Activated naive CD4-positive, alpha-beta T cell treated with anti-CD3 and anti-CD28 coated beads, Interleukin-2, amount 50 U/mL, for 72 hours (primary cell): ENCODE data around the gene ACACA. TPM values are rescaled to one million over a fixed set of nuclear protein-coding genes. Genes with fewer than 3 reads are reported as not detected.
"Not testable (repeated sequence)": the region's sequence is repeated elsewhere in the genome, so short reads cannot be mapped to it uniquely, and the experiment has no call there.

Source experiments
- ATAC-seq, 2 donors: fragments of 150-1000 bp; cut with Tn5 transposase; 2 replicates each; pipeline ENCODE4 v1.10.0; 2021; ENCODE audit warnings: mild to moderate bottlenecking in 2 of 2, moderate library complexity in 2 of 2
- DNase-seq, 2 donors: peaks; one replicate each; pipeline ENCODE4 v3.0.0; 2021 to 2022; ENCODE audit warnings: low spot score in 2 of 2
- H3K27ac Mint-ChIP-seq, 2 donors: one replicate each; pipeline ENCODE4 v1.8.0; 2022; ENCODE audit warnings: mild to moderate bottlenecking in 2 of 2, mixed read lengths in 2 of 2
- H3K36me3 Mint-ChIP-seq, 2 donors: one replicate each; pipeline ENCODE4 v1.8.0; 2022; ENCODE audit warnings: mixed read lengths in 2 of 2
- H3K9me3 Mint-ChIP-seq, 2 donors: one replicate each; pipeline ENCODE4 v1.8.0; 2022; ENCODE audit warnings: mixed read lengths in 2 of 2
- total RNA-seq, 2 donors: library from RNA; stranded (reverse); gene quantifications; one replicate each; pipeline ENCODE4 v1.2.3, GENCODE V29; 2022

The ACACA gene
- total RNA-seq, 2 donors from 2014 or later = 47.6 to 59.9 TPM

- peaks cover 22 to 51% of the 10 kb centered on the region in 2 donors for H3K36me3 Mint-ChIP-seq
- peak overlapping the region; percentile 94 to 98 for H3K27ac Mint-ChIP-seq
- not testable (repeated sequence) for ATAC-seq, DNase-seq, H3K9me3 Mint-ChIP-seq
Observed at GRCh38 chr17:37408145-37408479, 1.5 kb upstream of the ACACA start.

- no peak for ATAC-seq
- H3K9me3 Mint-ChIP-seq = no peaks in the 10 kb centered on the region
- peaks cover 22 to 34% of the 10 kb centered on the region in 2 donors for H3K36me3 Mint-ChIP-seq
- DNase-seq = no peak
- peak overlapping the region; percentile 98 for H3K27ac Mint-ChIP-seq
Observed at GRCh38 chr17:37405955-37406634, 541 bp downstream of the ACACA start.

- Mint-ChIP-seq H3K27ac (peak overlapping the region in 1 of 2 donors; percentile 98), H3K36me3 (peaks cover 22 to 30% of the 10 kb centered on the region in 2 donors)
- not testable (repeated sequence) for DNase-seq, ATAC-seq, H3K9me3 Mint-ChIP-seq
Observed at GRCh38 chr17:37405522-37405921, 1.1 kb downstream of the ACACA start.

- no peak overlapping the region for H3K27ac Mint-ChIP-seq
- H3K36me3 Mint-ChIP-seq = peaks cover 0 to 15% of the 10 kb centered on the region in 2 donors
- H3K9me3 Mint-ChIP-seq = no peaks in the 10 kb centered on the region
- DNase-seq (no peak), ATAC-seq (no peak)
Observed at GRCh38 chr17:37400505-37400904, 6.1 kb downstream of the ACACA start.

GRCh38 chr17:37399265-37399803 lies 7.3 kb downstream of the ACACA start:
- DNase-seq (no peak), ATAC-seq (no peak)
- no peak overlapping the region for H3K27ac Mint-ChIP-seq
- H3K9me3 Mint-ChIP-seq = no peaks in the 10 kb centered on the region
- H3K36me3 Mint-ChIP-seq = peaks cover 0 to 5% of the 10 kb centered on the region in 2 donors

GRCh38 chr17:37393352-37393751 lies 13.3 kb downstream of the ACACA start:
- no peak for ATAC-seq
- no peak overlapping the region for H3K27ac Mint-ChIP-seq
- H3K36me3 Mint-ChIP-seq = no peaks in the 10 kb centered on the region
- no peak for DNase-seq
- no peaks in the 10 kb centered on the region for H3K9me3 Mint-ChIP-seq

GRCh38 chr17:37392024-37392590 lies 14.5 kb downstream of the ACACA start:
- Mint-ChIP-seq H3K36me3 (no peaks in the 10 kb centered on the region), H3K9me3 (no peaks in the 10 kb centered on the region), H3K27ac (no peak overlapping the region)
- ATAC-seq (peak; percentile 88 to 91), DNase-seq (no peak)

GRCh38 chr17:37391146-37391545 lies 15.5 kb downstream of the ACACA start:
- H3K9me3 Mint-ChIP-seq = no peaks in the 10 kb centered on the region
- H3K27ac Mint-ChIP-seq = no peak overlapping the region
- DNase-seq = no peak
- ATAC-seq = peak in 1 of 2 donors; percentile 20
- H3K36me3 Mint-ChIP-seq = no peaks in the 10 kb centered on the region

- ATAC-seq (no peak), DNase-seq (no peak)
- Mint-ChIP-seq H3K27ac (peak overlapping the region in 1 of 2 donors; percentile 14), H3K36me3 (no peaks in the 10 kb centered on the region), H3K9me3 (no peaks in the 10 kb centered on the region)
Observed at GRCh38 chr17:37389160-37389559, 17.5 kb downstream of the ACACA start.

GRCh38 chr17:37388266-37388665 lies 18.4 kb downstream of the ACACA start:
- DNase-seq = no peak
- Mint-ChIP-seq H3K36me3 (no peaks in the 10 kb centered on the region), H3K27ac (no peak overlapping the region), H3K9me3 (no peaks in the 10 kb centered on the region)
- no peak for ATAC-seq

GRCh38 chr17:37386462-37386861 lies 20.2 kb downstream of the ACACA start:
- Mint-ChIP-seq H3K36me3 (no peaks in the 10 kb centered on the region), H3K27ac (no peak overlapping the region), H3K9me3 (no peaks in the 10 kb centered on the region)
- DNase-seq (no peak), ATAC-seq (no peak)

GRCh38 chr17:37385474-37385990 lies 21.1 kb downstream of the ACACA start:
- no peak for DNase-seq
- H3K36me3 Mint-ChIP-seq = no peaks in the 10 kb centered on the region
- no peak overlapping the region for H3K27ac Mint-ChIP-seq
- no peaks in the 10 kb centered on the region for H3K9me3 Mint-ChIP-seq
- ATAC-seq = no peak

- no peak overlapping the region for H3K27ac Mint-ChIP-seq
- H3K36me3 Mint-ChIP-seq = no peaks in the 10 kb centered on the region
- DNase-seq (no peak), ATAC-seq (no peak)
- H3K9me3 Mint-ChIP-seq = no peaks in the 10 kb centered on the region
Observed at GRCh38 chr17:37384560-37385149, 22.0 kb downstream of the ACACA start.

- H3K27ac Mint-ChIP-seq = no peak overlapping the region
- no peak for DNase-seq
- no peak for ATAC-seq
- H3K9me3 Mint-ChIP-seq = no peaks in the 10 kb centered on the region
- no peaks in the 10 kb centered on the region for H3K36me3 Mint-ChIP-seq
Observed at GRCh38 chr17:37382056-37382455, 24.6 kb downstream of the ACACA start.

- DNase-seq = no peak
- Mint-ChIP-seq H3K27ac (no peak within 1 kb of the TSS), H3K36me3 (no peaks in the 10 kb centered on the region), H3K9me3 (no peaks in the 10 kb centered on the region)
- ATAC-seq = no peak
Observed at GRCh38 chr17:37375706-37376105, 30.9 kb downstream of the ACACA start, which contains the start of gene C17orf78. Gene C17orf78 (plus strand): TSS chr17:37375985. CDS start chr17:37376093, 108 bp downstream.

GRCh38 chr17:37373530-37374159 lies 33.0 kb downstream of the ACACA start:
- peak; percentile 62 to 64 for DNase-seq
- ATAC-seq = peak; percentile 92 to 97
- Mint-ChIP-seq H3K9me3 (no peaks in the 10 kb centered on the region), H3K36me3 (no peaks in the 10 kb centered on the region), H3K27ac (peak overlapping the region in 1 of 2 donors; percentile 80)

GRCh38 chr17:37368577-37368976 lies 38.1 kb downstream of the ACACA start:
- Mint-ChIP-seq H3K9me3 (no peaks in the 10 kb centered on the region), H3K27ac (no peak overlapping the region), H3K36me3 (no peaks in the 10 kb centered on the region)
- no peak for DNase-seq
- no peak for ATAC-seq
